HepG2 (cell line): ENCODE results near the gene STXBP2. TPM values are rescaled to one million over a fixed set of nuclear protein-coding genes. Genes with fewer than 3 reads are reported as not detected.

Source experiments
- AKAP8 ChIP-seq: sonication (generic); formaldehyde crosslinking; IDR thresholded peaks from 2 replicates; pipeline ENCODE4 v1.5.1; 2020; ENCODE audit warnings: mild to moderate bottlenecking, missing genetic modification reagents
- AKNA ChIP-seq: sonication (generic); formaldehyde crosslinking; IDR thresholded peaks from 2 replicates; pipeline ENCODE4 v1.4.0; 2020; ENCODE audit warnings: missing genetic modification reagents, borderline replicate concordance
- ATF2 ChIP-seq: sonication (generic); formaldehyde crosslinking; IDR thresholded peaks from 2 replicates; pipeline ENCODE4 v1.4.0; 2020; ENCODE audit warnings: missing genetic modification reagents
- FOXO1 ChIP-seq: sonication (generic); formaldehyde crosslinking; IDR thresholded peaks from 2 replicates; pipeline ENCODE4 v1.4.0; 2020; ENCODE audit warnings: missing genetic modification reagents
- HBP1 ChIP-seq: IDR thresholded peaks from 2 replicates; pipeline ENCODE4 v1.6.1; 2016; ENCODE audit warnings: low read depth, control low read depth
- HNRNPLL ChIP-seq: fragments of 200-400 bp; formaldehyde crosslinking; IDR thresholded peaks from 2 replicates; pipeline ENCODE4 v1.6.1; 2017; ENCODE audit warnings: mild to moderate bottlenecking, low read depth, low read length; ENCODE audit not compliant: poor library complexity, severe bottlenecking
- ISX ChIP-seq: sonication (generic); formaldehyde crosslinking; conservative IDR thresholded peaks from 2 replicates; pipeline ENCODE4 v1.5.0; 2020; ENCODE audit warnings: missing genetic modification reagents
- KLF16 ChIP-seq, 2 experiments: sonication (generic) in 1 of 2; formaldehyde crosslinking in 1 of 2; IDR thresholded peaks; 2 replicates each; pipeline versions ENCODE4 v1.6.1 to v1.8.0; 2016 to 2023; ENCODE audit warnings: missing genetic modification reagents in 2 of 2, missing compliant biosample characterization in 1 of 2
- MTA3 ChIP-seq: sonication (generic); formaldehyde crosslinking; IDR thresholded peaks from 2 replicates; pipeline ENCODE4 v1.4.0; 2020; ENCODE audit warnings: missing genetic modification reagents
- POGZ ChIP-seq: sonication (generic); formaldehyde crosslinking; IDR thresholded peaks from 2 replicates; pipeline ENCODE4 v1.4.0; 2020; ENCODE audit warnings: mild to moderate bottlenecking, missing genetic modification reagents
- SALL1 ChIP-seq: sonication (generic); formaldehyde crosslinking; IDR thresholded peaks from 2 replicates; pipeline ENCODE4 v1.8.0; 2022; ENCODE audit warnings: mild to moderate bottlenecking, missing genetic modification reagents
- SNRNP70 ChIP-seq: fragments of 200-400 bp; formaldehyde crosslinking; IDR thresholded peaks from 2 replicates; pipeline ENCODE4 v1.6.1; 2017; ENCODE audit warnings: mild to moderate bottlenecking, low read depth, low read length, moderate library complexity
- ZBTB14 ChIP-seq: sonication (generic); formaldehyde crosslinking; IDR thresholded peaks from 2 replicates; pipeline ENCODE4 v1.4.0; 2020; ENCODE audit warnings: missing genetic modification reagents
- ZBTB38 ChIP-seq: sonication (generic); formaldehyde crosslinking; IDR thresholded peaks from 2 replicates; pipeline ENCODE4 v1.5.1; 2020; ENCODE audit warnings: mild to moderate bottlenecking, missing genetic modification reagents
- ZMAT5 ChIP-seq: sonication (generic); formaldehyde crosslinking; IDR thresholded peaks from 2 replicates; pipeline ENCODE4 v1.5.0; 2020; ENCODE audit warnings: mild to moderate bottlenecking, low read depth, missing genetic modification reagents, borderline replicate concordance
- ZNF230 ChIP-seq: sonication (generic); formaldehyde crosslinking; IDR thresholded peaks from 2 replicates; pipeline ENCODE4 v1.4.0; 2020; ENCODE audit warnings: mild to moderate bottlenecking, missing genetic modification reagents
- ZNF253 ChIP-seq: sonication (generic); formaldehyde crosslinking; IDR thresholded peaks from 2 replicates; pipeline ENCODE4 v1.8.0; 2022; ENCODE audit warnings: mild to moderate bottlenecking, missing genetic modification reagents, borderline replicate concordance
- ZNF256 ChIP-seq: sonication (generic); formaldehyde crosslinking; conservative IDR thresholded peaks from 2 replicates; pipeline ENCODE4 v1.4.0; 2020; ENCODE audit warnings: missing genetic modification reagents
- ZNF329 ChIP-seq: sonication (generic); formaldehyde crosslinking; IDR thresholded peaks from 2 replicates; pipeline ENCODE4 v1.9.0; 2021; ENCODE audit warnings: low read depth, mild to moderate bottlenecking, missing genetic modification reagents
- ZNF335 ChIP-seq: sonication (generic); formaldehyde crosslinking; IDR thresholded peaks from 2 replicates; pipeline ENCODE4 v1.4.0; 2020; ENCODE audit warnings: missing genetic modification reagents
- ZNF761 ChIP-seq: sonication (generic); formaldehyde crosslinking; conservative IDR thresholded peaks from 2 replicates; pipeline ENCODE4 v1.4.0; 2020; ENCODE audit warnings: mild to moderate bottlenecking, missing genetic modification reagents
- polyA plus RNA-seq, 8 experiments: library from polyadenylated mRNA; depleted of rRNA in 3 of 8; stranded (reverse) in 7 of 8; unstranded in 1 of 8; fragments of >200 nt; fragmentation: Illumina TruSeq in 4 of 8; extraction: Trizol in 4 of 8; gene quantifications; 2 replicates each; pipeline versions ENCODE4 v1.2.1 to v1.2.3, GENCODE V29; 2011 to 2016; ENCODE audit warnings: low read depth in 4 of 8, missing spikeins in 1 of 8, mixed read lengths in 1 of 8; ENCODE audit not compliant: insufficient read depth in 1 of 8
- total RNA-seq, 5 experiments: library from RNA; depleted of rRNA; stranded (reverse); fragments of >200 nt; fragmentation: Illumina TruSeq; extraction: Trizol; gene quantifications; 2 replicates each; pipeline ENCODE4 v1.2.3, GENCODE V29; 2016; ENCODE audit warnings: low read depth in 1 of 5

Gene STXBP2
- total and polyA plus RNA-seq, 2 of the 13 experiments (the other 11 are each of a cell fraction or from before 2014, with no cell fraction given), result 22.8 to 40.1 TPM

- TF ChIP-seq HNRNPLL (peak; percentile 87), POGZ (CRISPR knock-in tag) (no peak), ZNF253 (CRISPR knock-in tag) (no peak), ZNF335 (CRISPR knock-in tag) (no peak), ZBTB38 (CRISPR knock-in tag) (peak; percentile 83), KLF16 (CRISPR knock-in tag; IDR thresholded peaks at IDR 0.05) (no peak), HBP1 (CRISPR knock-in tag) (no peak), ZBTB14 (CRISPR knock-in tag) (0 out of 2 replicates have a peak, but pooled peaks have one; percentile 51), FOXO1 (CRISPR knock-in tag) (no peak), SNRNP70 (no peak), ZNF761 (CRISPR knock-in tag) (no peak), ZNF256 (CRISPR knock-in tag) (no peak), AKNA (CRISPR knock-in tag) (no peak), ATF2 (CRISPR knock-in tag) (no peak), MTA3 (CRISPR knock-in tag) (no peak), ZMAT5 (CRISPR knock-in tag) (no peak), AKAP8 (CRISPR knock-in tag) (no peak), ZNF230 (CRISPR knock-in tag) (peak; percentile 5; the same call in 1 of the 2 replicates), ISX (CRISPR knock-in tag) (no peak), SALL1 (CRISPR knock-in tag) (peak; percentile 84), ZNF329 (no peak)
Observed at GRCh38 chr19:7680606-7681339, 43.9 kb downstream of the STXBP2 start, which contains the start of gene TRAPPC5 (continued).
